H7 (cell line): ENCODE measurements around the gene SGMS1. TPM values are rescaled to one million over a fixed set of nuclear protein-coding genes. Genes with fewer than 3 reads are reported as not detected.

Source experiments
- total RNA-seq: library from RNA; depleted of rRNA; stranded (reverse); fragments of >200 nt; shearing (Covaris generic); gene quantifications from 2 replicates; pipeline ENCODE4 v1.2.3, GENCODE V29; 2014; rRNA removed

SGMS1 gene
- total RNA-seq, 1 experiment from 2014 or later = 19.4 TPM

Other genes starting within 250 kb of the SGMS1 start
- 3.4 and 4.1 TPM in 2 replicates for gene ASAH2B, start 116.0 kb upstream of the SGMS1 start, total RNA-seq